GM12891 (cell line): ENCODE results near the gene WDR62.

Experiments
- PAX5 ChIP-seq: IDR thresholded peaks from 2 replicates; pipeline ENCODE4 v1.6.1; 2011; ENCODE audit warnings: low read length, moderate library complexity, mild to moderate bottlenecking; ENCODE audit not compliant: insufficient read depth, severe bottlenecking
- POLR2A ChIP-seq: IDR thresholded peaks from 2 replicates; pipeline ENCODE4 v1.6.1; 2011; ENCODE audit warnings: low read depth, low read length, control low read depth
- POLR2AphosphoS5 ChIP-seq: IDR thresholded peaks from 2 replicates; pipeline ENCODE4 v1.6.1; 2011; ENCODE audit warnings: low read depth, low read length, control low read depth
- POU2F2 ChIP-seq: IDR thresholded peaks from 2 replicates; pipeline ENCODE4 v1.6.1; 2011; ENCODE audit warnings: low read depth, mild to moderate bottlenecking, control low read depth, low read length, moderate library complexity

- TF ChIP-seq PAX5 (no peak), POLR2A (no peak), POLR2AphosphoS5 (no peak), POU2F2 (no peak; the same call in 1 of the 2 replicates)
These were observed 59.4 kb downstream of the WDR62 start for GRCh38 chr19:36113894-36114720.
